HG03097 (cell line): Measurements from ENCODE around the gene HMG20B.

Experiments used
- ATAC-seq: cut with Tn5 transposase; IDR thresholded peaks from one replicate; pipeline ENCODE4 v1.9.1; 2021; ENCODE audit not compliant: unreplicated experiment, low FRiP score

HMG20B gene

GRCh38 chr19:3618144-3618810 is 45.5 kb downstream of the HMG20B start:
- ATAC-seq: no peak

DNA sequence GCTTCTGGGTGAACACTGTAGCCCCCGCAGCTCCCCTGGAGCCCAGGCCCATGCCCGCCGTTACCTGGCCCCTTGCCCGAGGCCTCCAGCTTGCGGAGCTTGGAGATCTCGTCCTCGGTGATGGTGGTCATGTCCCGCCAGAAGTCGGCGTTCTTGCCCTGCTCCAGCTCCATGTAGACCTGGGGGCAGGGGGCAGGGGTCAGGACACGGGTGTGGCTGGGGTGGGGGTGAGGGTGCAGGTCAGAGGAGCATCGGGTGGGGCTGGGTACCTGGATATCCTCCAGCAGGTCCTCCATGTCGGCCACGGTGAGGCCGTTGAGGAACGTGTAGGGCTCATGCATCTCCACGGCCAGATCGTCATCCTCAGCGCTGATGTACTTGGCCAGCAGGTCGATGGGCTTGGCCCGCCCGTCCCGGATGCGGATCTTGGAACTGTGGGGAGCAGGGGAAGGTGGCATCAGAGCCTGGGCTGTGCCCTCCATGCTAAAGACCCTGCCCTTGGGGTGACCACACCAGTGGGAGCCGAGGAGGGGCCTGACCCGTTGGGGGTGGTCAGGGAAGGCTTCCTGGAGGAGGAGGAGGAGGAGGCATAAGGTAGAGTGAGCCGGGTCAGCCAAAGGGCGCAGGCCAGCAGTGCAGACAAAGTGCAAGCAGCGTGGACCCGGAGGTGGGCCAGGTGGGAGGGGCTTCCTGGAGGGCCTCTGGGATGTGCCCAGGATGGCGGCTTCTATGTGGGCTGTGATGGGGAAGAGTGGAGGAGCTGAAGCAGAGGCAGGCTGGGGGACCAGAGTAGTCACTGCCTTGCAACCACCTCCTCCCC is 46.3 kb downstream of the HMG20B start:
- ATAC-seq: no peak

- no peak for ATAC-seq
These were observed 46.9 kb downstream of the HMG20B start for GRCh38 chr19:3619631-3620012.

- no peak for ATAC-seq
These were observed 47.5 kb downstream of the HMG20B start for GRCh38 chr19:3620145-3620816.

GRCh38 chr19:3620817-3621547 is 48.2 kb downstream of the HMG20B start:
- no peak for ATAC-seq

- ATAC-seq: no peak
These were observed 48.9 kb downstream of the HMG20B start for GRCh38 chr19:3621689-3622088.

GRCh38 chr19:3622224-3622623 is 49.5 kb downstream of the HMG20B start:
- no peak for ATAC-seq

- no peak for ATAC-seq
These were observed 51.0 kb downstream of the HMG20B start for GRCh38 chr19:3623716-3624115.

DNA sequence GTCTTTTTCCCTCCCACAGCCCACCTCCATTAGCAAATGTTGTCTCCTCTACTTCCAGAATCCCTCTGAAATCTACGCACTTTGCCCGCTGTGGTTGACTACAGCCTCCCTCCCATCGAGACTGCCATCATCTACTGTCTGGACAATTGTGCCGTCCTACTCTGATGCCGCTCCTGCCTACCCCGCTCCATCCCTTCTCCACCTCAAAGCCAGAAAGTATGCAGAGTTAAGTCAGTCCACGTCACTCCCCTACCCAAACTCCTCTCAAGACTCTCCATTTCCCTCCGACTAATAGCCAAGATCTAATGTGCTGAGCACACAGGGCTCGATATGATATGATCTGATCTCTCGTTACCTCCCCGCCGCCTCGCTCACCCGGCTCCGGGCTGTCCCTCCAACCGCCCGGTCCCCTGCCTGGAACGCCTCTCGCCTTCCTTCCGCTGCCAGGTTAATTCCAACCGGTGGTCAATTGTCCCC is 53.3 kb downstream of the HMG20B start:
- peak; percentile 8 for ATAC-seq

GRCh38 chr19:3626473-3627350 is 54.0 kb downstream of the HMG20B start, which contains the start of gene CACTIN:
CACTIN (minus strand) TSS chr19:3626790; CDS start chr19:3626762, 28 bp downstream.
- ATAC-seq: peak; percentile 65

GRCh38 chr19:3627351-3627723 is 54.6 kb downstream of the HMG20B start:
- no peak for ATAC-seq
